Left cardiac atrium (tissue), 4 donors: Measurements from ENCODE around the gene ZACN. TPM values are rescaled to one million over a fixed set of nuclear protein-coding genes. Genes with fewer than 3 reads are reported as not detected.

Experiments used
- ATAC-seq, 2 donors: fragments of 200-7000 bp; cut with Tn5 transposase; one replicate each; pipeline ENCODE4 v1.9.1; 2020; ENCODE audit warnings: mild to moderate bottlenecking in 2 of 2, moderate library complexity in 2 of 2
- DNase-seq: peaks from one replicate; pipeline ENCODE4 v3.0.0-alpha.2; 2020
- intact Hi-C, 2 donors: fragments of 100-400 bp; cut with DNase I; formaldehyde crosslinking; loops; one replicate each; pipeline versions ENCODE4 v1.14.1 to v1.15.1; 2022 to 2023
- total RNA-seq, 2 donors: library from RNA; stranded (reverse); fragmentation: NEBNext Ultra II Directional; extraction: Animal tissue kit (Norgen Biotek cat#: 25700); gene quantifications; one replicate each; pipeline ENCODE4 v1.2.1, GENCODE V29; 2021
- donor health status: DM: no; HTN: yes; CAD: no.
- donor health status: DM: no; HTN: yes; CAD: no; lungs with severe emphysema.
- donor health status: DM: yes; HTN: yes; CAD: no.
- donor health status: Dilated cardiomyopathy.

ZACN gene
- total RNA-seq, 2 donors from 2014 or later, result not detected

DNA sequence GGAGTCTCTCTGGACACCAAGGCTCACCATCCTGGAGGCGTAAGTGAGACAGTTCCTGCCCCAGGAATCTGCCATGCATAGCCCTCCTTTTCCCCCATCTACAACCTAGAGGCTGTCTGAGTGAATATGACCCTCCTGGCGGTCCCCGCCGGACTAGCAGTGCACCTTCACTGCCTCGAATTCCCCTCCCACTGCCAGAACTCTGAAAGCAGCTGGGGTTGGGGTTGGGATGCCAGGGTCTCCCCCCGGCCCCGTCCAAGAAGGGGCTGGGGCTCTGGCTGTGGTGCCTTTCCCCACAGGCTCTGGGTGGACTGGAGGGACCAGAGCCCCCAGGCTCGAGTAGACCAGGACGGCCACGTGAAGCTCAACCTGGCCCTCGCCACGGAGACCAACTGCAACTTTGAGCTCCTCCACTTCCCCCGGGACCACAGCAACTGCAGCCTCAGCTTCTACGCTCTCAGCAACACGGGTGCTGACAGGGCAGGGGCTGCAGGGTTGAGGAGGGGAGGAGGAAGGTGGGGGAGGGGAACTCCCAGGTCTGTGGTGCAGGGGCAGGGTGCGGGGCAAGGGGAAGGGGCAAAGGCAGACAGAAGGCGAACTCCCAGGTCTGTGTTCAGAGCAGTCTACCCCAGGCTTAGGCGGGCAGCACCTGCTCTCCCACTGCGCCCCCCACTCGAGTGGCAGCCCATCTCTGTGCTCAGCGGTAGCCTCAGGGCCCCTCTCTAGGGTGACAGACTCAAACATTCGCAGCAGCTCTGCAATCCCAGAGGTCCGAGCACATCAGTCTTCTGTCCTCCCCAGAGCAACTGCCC lies 1.2 kb downstream of the ZACN start:
- intact Hi-C loops, result no loop called here
- no peak for DNase-seq
- ATAC-seq, result peak; percentile 4 to 15

DNA sequence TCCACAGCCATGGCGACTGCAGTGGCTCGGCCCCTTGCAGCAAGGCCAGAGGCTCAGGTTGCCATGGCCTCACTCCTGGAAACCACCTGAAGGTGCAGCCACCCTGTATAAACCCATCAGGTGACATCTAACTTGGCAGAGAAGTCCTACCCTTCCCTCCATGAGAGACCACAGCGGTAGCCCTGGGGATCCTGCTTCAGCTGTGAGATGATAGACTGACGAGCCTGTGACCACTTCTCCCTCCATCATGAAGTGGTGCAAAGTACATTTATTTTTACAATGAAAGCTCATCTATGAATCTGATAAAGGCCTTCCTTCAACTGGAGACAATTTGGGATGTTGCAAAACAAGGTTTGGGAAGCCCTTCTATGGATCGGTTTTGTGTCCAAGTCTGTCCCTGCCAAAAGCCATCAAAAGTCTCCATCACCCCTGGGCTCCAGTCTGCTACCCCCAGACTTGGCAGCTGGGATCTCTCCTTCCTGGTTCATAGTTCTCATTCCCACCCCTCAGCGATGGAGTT lies 1.8 kb downstream of the ZACN start:
- intact Hi-C loops, result no loop called here
- ATAC-seq, result no peak
- DNase-seq, result no peak

DNA sequence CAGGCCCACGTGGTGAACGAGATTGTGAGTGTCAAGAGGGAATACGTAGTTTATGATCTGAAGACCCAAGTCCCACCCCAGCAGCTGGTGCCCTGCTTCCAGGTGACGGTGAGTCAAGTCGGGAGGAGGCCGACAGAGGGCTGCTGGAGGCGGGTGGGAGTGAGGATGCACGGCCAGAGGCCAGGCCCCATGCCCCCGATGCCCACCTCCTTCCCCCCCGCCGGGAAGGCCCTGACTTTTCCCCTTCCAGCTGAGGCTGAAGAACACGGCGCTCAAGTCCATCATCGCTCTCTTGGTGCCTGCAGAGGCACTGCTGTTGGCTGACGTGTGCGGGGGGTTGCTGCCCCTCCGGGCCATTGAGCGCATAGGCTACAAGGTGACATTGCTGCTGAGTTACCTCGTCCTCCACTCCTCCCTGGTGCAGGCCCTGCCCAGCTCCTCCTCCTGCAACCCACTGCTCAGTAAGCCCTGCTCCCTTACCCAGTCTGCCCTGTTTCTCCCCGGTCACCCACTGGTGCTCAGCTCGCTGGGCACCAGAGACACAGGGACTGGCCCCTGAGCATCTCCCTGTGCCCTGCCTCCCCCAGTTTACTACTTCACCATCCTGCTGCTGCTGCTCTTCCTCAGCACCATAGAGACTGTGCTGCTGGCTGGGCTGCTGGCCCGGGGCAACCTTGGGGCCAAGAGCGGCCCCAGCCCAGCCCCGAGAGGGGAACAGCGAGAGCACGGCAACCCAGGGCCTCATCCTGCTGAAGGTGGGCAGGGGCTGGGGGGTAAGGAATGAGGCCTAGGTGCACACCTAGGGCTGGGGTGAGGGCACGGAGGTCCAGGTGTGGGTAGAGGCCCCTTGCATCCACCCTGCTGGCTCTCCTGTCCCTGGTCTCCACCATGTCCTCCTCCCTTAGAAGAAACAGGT lies 2.6 kb downstream of the ZACN start:
- intact Hi-C loops, result no loop called here
- DNase-seq (no peak), ATAC-seq (peak in 1 of 2 donors; percentile 2)

DNA sequence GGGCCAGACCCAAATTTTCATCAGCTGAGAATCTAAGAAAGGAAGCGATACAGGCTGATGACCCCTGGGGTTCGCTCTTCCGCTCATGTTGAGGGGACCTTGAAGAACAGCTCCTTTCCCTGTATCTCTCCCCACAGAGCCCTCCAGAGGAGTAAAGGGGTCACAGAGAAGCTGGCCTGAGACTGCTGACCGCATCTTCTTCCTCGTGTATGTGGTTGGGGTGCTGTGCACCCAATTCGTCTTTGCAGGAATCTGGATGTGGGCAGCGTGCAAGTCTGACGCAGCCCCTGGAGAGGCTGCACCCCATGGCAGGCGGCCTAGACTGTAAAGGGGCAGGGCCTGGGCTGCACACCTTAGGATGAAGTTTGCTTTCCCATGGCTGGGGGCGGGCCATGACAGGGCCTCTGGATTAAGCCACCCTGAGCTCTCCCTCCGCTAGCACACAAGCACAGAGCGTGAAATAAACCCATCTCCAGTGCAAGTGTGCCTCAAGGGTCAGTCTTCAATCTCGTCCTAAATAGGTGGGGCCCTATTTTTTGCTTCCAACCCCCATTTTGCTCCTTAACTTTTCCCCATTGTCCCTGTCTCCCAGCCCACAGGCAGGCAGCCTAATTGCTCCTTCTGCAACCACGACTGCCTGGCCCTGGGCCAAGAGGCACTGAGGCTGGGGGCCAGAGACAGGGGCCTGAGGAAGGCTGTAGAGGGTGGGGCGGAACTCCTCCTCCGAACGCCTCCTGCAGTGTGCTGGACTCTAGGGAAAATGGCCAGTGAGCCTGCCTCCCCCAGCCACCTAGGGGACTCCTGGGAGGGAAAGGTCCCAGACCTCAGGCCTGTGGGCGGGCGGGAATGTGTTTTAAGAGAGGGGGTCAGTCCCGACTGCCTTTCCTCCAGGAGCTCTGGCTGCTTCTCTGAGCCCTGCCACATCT lies 3.6 kb downstream of the ZACN start:
- DNase-seq (no peak), ATAC-seq (no peak)
- intact Hi-C loops, result no loop called here

DNA sequence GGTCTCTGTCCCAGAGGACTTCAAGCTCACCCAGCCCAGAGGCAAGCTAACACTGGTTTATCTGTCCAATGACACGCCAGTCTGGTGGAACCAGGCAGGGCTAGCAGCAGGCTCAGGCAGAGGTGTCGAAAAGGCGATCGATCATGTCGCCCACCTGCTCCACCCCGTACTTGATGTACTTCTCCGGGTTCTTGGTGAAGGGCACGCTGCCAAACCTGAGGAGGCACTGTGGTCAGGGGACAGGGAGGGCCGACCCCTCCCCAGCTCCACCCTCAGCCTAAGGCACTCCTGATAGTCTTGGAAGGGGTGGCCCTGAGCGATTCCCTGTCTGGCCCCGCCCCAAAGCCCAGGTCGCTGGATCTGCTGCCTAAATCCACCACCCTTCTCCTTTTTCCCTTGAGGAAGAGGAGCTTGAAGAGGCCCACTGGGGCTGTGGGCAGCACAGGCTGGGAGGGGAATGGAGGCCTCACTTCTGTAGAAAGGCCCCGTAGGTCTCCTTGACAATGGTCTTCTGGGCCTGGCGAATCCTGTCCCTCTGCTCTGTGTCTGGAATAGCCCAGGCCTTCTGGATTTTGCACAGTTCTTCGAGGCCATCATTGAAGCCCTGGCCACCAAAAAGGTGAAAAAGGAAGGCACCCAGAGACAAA lies 4.7 kb downstream of the ZACN start:
- intact Hi-C loops, result no loop called here
- no peak for DNase-seq
- ATAC-seq, result no peak

DNA sequence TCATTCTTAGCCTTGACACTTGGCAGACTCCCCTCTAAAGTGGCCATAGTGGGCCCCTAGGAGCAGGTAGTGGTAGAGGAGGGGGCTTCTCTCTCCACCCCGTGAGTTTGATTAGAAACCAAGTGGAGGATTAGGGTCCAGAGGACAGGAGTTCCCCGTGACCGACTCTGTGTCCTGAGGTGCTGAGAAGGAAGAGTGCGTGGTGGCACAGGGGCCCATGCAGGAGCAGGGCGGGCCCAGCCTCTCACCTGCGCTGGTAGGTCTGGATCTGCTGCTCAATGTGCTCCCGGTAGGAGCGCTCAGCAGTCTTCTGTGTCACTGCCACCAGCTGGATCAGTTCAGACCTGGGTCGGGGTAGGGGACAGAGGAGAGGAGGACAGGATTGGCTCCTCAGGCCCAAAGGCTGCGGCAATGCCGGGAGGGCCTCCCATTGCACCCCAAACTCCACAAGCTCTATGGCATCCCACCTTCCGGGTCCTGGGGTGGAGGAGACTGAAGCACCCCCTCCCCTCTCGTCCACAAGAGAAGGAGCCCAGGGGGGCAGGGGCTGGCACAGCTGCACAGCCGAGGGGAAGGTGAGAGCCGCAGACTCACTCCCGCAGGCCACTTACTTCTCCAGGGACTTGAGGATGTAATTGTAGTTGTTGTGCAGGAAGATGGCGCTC lies 6.2 kb downstream of the ZACN start:
- no peak for DNase-seq
- ATAC-seq, result no peak
- intact Hi-C loops, result no loop called here

DNA sequence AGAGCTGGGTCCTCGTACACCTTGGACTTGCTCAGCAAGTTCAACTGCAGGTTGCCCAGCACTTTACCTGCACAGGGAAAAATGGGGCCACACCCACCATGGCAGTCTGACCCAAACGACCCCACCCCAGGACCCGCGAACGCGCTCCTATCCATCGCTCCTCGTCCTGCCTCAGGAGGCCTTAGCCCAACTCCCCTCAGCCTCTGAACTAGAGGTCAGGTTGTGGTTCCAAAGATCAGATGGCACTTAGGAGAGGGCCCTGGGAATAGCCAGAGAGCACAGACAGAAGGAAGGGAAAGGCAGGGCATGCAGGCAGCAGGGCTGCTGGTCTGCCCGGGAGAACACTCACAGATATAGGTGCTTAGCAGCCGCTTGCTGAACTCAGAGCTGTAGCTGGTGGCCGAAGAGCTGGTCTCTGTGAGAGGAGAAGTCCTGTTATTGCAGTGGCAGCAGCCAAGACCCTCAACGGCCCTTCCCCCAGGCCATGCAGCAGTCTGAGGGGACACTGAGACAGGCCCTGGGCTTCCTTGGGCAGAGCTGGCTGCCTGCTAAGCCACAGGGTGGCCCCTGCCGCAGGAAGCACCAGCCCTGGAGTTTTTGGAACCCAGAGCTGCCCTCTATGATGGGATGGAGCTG lies 6.9 kb downstream of the ZACN start:
- DNase-seq (no peak), ATAC-seq (no peak)
- intact Hi-C loops, result no loop called here

DNA sequence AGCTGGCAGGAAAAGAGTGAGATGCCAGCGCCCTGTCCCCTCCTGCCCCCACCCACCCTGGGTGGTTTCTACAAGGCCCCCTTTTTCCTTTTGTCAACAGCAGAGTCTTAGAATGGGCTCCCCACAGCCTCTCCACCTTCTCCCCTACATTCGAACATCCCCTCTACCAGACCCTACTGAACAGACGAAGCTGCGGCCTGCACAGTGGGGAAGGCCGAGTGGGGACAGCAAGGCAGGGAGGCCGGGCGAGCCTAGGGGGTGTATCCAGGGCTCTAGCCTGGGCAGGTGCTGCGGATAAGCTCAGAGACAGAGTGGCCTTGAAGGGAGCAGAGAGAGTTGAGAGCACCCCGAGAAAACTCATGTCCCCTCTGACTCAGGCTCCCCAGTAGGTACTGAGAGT lies 7.4 kb downstream of the ZACN start:
- no peak for ATAC-seq
- DNase-seq, result no peak
- intact Hi-C loops, result no loop called here

DNA sequence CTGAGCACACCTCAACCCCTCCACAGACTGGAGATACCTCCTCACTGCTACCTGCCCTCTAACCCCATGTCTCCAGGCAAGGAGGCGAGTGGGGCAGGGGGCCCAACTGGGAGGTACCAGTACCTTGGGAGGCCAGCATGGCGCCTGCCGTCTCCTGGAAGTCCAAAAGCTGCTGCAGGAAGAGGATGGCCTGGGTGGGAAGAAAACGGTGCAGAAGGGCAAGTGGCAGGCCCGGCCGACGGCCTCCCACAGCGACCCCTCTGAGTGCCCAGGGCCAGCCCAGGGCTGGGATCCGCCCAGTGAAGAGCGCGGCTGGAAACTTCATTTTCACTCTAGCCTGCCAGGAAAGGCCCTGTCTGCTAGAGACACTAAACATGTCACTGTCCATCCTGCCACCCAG lies 8.5 kb downstream of the ZACN start:
- DNase-seq (no peak), ATAC-seq (no peak)
- intact Hi-C loops, result no loop called here

DNA sequence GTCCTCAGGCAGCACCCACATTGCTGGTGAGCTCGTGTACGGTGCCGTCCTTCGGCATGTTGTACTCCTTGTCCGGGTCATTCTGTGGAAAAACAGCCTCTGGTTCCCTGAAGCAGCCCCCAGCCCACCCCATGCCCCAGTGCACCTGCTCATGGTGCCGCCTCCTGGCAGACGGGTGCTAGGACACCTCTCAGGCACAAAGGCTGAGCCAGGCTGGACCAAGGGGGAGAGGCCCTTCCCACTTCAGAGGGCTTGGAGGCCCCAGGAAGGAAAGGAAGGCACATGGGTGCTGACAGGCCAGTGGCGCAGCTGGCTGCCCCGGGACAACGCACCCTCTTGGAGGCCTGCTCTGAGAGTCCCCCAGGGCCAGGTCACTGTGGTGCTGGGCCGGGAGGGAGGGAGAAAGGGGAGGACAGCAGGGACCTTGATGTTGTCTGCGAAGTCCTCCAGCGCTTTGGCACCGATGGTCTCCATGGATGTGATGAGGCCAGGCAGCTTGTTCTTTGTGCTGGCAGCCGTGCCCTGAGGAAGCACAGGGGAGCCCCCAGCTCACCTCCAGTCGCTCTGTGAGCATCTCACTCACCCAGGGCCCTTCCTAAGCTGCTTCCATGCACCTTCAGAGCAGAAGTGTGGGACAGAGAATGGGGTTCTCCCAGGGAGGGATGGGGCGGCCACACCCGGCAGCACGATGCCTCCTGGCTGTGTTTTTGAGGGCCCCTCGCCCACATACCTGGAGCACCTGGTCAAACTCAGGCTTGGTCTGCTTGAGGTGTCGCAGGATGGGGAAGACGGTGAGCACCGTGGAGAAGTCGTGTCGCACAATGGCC lies 9.3 kb downstream of the ZACN start:
- ATAC-seq (no peak), DNase-seq (no peak)
- intact Hi-C loops, result no loop called here

DNA sequence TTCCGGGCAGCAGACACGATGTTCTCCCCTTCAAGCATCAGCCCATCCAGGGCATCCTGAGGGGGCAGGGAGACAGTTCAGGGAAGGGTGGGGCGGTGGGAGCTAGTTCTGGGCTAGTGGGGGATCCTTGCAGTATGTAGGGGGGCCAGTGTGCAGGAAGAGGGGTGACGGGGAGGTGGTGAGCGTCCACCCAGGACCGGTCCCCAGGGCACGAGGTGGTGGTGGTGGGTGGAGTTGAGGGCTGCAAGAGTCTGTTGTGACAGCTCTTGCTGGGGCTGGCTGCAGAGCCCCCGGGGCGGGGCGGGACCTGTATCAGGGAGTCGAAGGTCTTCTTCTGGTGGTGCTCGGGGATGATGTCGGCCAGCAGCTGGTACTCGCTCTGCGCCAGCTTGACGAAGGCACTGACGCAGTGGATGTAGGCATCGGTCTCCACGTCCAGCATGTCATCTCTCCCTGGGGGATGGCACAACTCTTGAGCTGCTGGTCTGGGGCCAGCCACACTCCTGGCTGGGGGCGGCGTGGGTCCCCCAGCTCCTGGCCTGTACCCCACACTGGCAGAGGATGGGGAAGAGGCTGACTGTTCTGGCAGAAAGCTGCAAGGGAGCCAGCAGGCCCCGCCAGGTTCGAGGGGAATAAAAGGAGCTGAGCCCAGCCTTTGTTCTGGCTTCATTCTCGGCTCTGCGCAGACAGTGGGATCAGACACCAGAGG lies 10.0 kb downstream of the ZACN start:
- intact Hi-C loops, result no loop called here
- no peak for DNase-seq

DNA sequence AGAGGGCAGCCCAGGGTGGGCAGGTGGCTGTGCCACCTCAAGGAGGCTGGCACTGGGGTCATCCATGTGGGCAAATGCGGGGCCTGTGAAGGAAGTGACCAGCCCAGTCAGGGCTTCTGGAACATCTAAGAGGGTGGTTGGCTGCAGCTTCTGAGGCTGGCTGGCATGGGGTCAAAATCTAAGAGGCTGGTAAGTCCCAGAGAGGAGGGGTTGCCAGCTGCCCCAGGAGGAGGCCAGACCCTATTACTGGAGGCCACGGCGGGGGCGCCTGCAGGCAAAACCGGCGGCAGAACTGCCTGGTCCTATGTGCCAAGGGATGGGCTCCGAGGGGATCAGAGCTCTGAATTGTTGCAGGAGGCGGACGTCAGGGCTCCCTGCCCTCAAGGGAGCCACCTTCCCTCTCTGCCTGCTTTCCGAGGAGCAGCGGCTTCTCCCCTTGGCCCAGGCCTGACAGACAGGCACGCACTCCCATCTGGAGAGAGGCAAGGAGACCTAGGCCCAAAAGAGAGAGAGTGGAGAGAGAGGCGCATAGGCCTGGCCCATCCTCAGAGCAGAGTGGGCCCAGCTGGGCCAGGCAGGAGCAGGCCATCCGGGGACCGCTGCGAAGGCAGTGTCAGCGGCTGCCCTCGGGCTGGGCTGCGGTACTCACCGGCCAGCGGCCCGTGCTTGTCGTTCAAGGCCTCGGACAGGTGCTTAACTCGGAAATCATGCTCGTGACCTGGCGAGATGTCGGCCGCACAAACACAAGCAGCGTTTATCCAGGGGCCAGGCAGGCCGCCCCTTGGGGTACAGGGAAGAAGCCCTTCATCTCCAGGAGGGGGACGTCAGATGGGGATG lies 10.9 kb downstream of the ZACN start:
- no peak for DNase-seq
- intact Hi-C loops, result no loop called here
- ATAC-seq, result peak in 1 of 2 donors; percentile 49

More for the DNA sequence above, 10.0 kb downstream of the ZACN start:
- ATAC-seq, result no peak

DNA sequence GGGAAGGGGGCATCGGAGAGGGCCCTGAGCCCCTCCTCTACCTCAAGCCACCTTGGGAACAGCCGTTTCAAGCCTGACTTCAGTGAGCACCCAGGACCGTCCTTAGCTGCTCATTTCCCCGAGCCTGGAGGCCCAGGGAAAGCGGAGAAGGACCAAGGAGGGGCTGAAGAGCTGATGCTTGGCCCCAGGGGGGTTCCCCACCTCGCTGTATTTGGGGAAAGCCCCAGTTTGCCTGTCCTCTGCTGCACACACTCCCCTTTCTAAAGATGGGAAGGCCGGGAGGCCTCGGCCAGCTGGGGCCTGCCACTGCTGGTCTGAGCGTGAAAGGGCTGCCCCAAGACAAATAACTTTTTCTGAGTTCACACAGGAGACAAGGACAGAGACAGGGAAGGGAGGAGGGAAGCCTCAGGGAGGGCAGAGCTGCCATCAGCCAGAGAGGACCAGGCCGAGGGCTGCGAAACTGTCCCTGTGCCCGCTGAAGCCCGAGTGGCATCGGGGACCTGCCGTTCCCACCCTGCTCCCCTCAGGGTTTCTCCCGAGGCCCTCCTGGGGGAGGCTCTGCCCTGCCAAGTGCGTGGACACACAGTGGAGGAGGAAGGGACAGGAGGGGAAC lies 11.6 kb downstream of the ZACN start:
- no peak for DNase-seq
- intact Hi-C loops, result no loop called here
- no peak for ATAC-seq

DNA sequence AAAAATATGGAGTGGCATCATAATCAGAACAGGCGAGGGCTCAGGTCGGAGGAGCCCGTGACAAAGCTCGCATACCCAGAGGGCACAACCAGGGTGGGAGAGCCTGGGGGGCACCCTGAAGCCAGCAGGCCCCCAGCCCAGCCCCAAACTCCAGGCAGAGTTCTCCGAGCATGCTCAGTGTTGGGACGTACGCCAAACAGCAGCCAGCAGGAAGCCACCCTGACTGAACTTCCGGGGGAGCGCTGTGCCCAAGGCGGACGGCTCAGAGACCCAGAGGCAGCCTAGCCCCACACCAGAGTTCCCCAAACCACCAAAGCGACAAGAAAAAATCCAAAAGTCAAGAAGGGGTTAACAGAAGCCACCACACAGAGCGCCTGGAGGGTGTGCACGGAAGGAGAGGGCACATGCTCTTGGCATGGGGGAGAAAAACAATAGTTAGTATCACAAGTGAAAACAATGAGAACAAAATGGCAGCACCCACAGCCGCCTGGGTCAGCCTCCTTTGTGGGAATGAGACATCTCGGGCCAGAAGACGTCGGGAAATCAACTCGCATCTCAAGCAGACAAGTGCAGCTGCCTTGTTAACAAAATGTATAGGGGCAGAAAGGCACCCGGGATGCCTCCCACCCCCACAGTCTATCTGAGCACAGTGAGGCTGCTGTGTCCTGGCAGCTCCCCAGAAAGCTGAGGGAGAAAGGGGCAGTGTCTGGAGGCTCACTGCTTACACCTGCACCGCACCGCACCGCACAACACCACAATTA lies 12.7 kb downstream of the ZACN start:
- intact Hi-C loops, result no loop called here
- no peak for ATAC-seq
- DNase-seq, result no peak
